Tongue (tissue), 2 donors: ENCODE measurements around the gene STXBP6. TPM values are rescaled to one million over a fixed set of nuclear protein-coding genes. Genes with fewer than 3 reads are reported as not detected.
A peak's percentile ranks its signal among the peaks of the same experiment; 100 is the strongest.
"Not testable (repeated sequence)": the region's sequence is repeated elsewhere in the genome, so short reads cannot be mapped to it uniquely, and the experiment has no call there.

Experiments used
- DNase-seq: peaks from one replicate; pipeline ENCODE4 v3.0.0-alpha.2; 2015
- total RNA-seq: library from RNA; depleted of rRNA; stranded (reverse); fragments of >200 nt; gene quantifications from one replicate; pipeline ENCODE4 v1.2.3, GENCODE V29; 2014

STXBP6 gene
- total RNA-seq, 1 donor from 2014 or later, result 22.0 TPM

GRCh38 chr14:24852312-24853060, 197.5 kb downstream of the STXBP6 start:
- no peak for DNase-seq

- DNase-seq, result no peak
Observed at GRCh38 chr14:24851837-24852236, 198.1 kb downstream of the STXBP6 start.

GRCh38 chr14:24851406-24851805, 198.5 kb downstream of the STXBP6 start:
- no peak for DNase-seq

GRCh38 chr14:24850072-24850471, 199.9 kb downstream of the STXBP6 start:
- DNase-seq, result no peak

GRCh38 chr14:24849471-24849870, 200.5 kb downstream of the STXBP6 start:
- DNase-seq, result no peak

- peak; percentile 32 for DNase-seq
Observed at GRCh38 chr14:24848102-24848790, 201.7 kb downstream of the STXBP6 start.

- no peak for DNase-seq
Observed at GRCh38 chr14:24847568-24848095, 202.3 kb downstream of the STXBP6 start.

- no peak for DNase-seq
Observed at GRCh38 chr14:24846261-24846660, 203.7 kb downstream of the STXBP6 start.

GRCh38 chr14:24845851-24846250, 204.1 kb downstream of the STXBP6 start:
- no peak for DNase-seq

- DNase-seq, result no peak
Observed at GRCh38 chr14:24844011-24844410, 205.9 kb downstream of the STXBP6 start.

- DNase-seq, result no peak
Observed at GRCh38 chr14:24843494-24843893, 206.5 kb downstream of the STXBP6 start.

- DNase-seq, result no peak
Observed at GRCh38 chr14:24840204-24840893, 209.6 kb downstream of the STXBP6 start.

GRCh38 chr14:24839617-24840203, 210.2 kb downstream of the STXBP6 start:
- no peak for DNase-seq

- DNase-seq, result no peak
Observed at GRCh38 chr14:24838945-24839616, 210.9 kb downstream of the STXBP6 start.

- DNase-seq, result no peak
Observed at GRCh38 chr14:24837280-24838046, 212.5 kb downstream of the STXBP6 start.

- not testable (repeated sequence) for DNase-seq
Observed at GRCh38 chr14:24836324-24836723, 213.6 kb downstream of the STXBP6 start.

- DNase-seq, result no peak
Observed at GRCh38 chr14:24834956-24835355, 215.0 kb downstream of the STXBP6 start.

GRCh38 chr14:24833385-24833784, 216.6 kb downstream of the STXBP6 start:
- DNase-seq, result no peak

- no peak for DNase-seq
Observed at GRCh38 chr14:24831677-24832076, 218.3 kb downstream of the STXBP6 start.

- no peak for DNase-seq
Observed at GRCh38 chr14:24829862-24830261, 220.1 kb downstream of the STXBP6 start.

- DNase-seq, result no peak
Observed at GRCh38 chr14:24828486-24828885, 221.5 kb downstream of the STXBP6 start.
